ENCODE measurements around the gene HCRT.

HCRT gene

GRCh38 chr17:42193969-42194899, 9.0 kb upstream of the HCRT start, which contains the start of gene GHDC (continued):
- TF ChIP-seq ZNF518A (tag by site-specific recombination; conservative IDR thresholded peaks at IDR 0.05; ENCODE audit: low read depth) (peak; percentile 39; the same call in 1 of the 2 replicates), ZNF114 (tag by site-specific recombination; IDR thresholded peaks at IDR 0.05) (no peak), KLF7 (tag by site-specific recombination; IDR thresholded peaks at IDR 0.05; ENCODE audit: borderline replicate concordance) (0 out of 2 replicates have a peak, but pooled peaks have one; percentile 35), ZBTB11 (tag by site-specific recombination; conservative IDR thresholded peaks at IDR 0.05; ENCODE audit: low read depth) (peak; percentile 92), EGR2 (tag by site-specific recombination; IDR thresholded peaks at IDR 0.05; ENCODE audit: low read depth) (peak; percentile 10; the same call in 1 of the 2 replicates), ZNF37A (tag by site-specific recombination; IDR thresholded peaks at IDR 0.05) (no peak), KLF9 (tag by site-specific recombination; IDR thresholded peaks at IDR 0.05; ENCODE audit: low read depth) (0 out of 2 replicates have a peak, but pooled peaks have one; percentile 15), ZBTB48 (tag by site-specific recombination; IDR thresholded peaks at IDR 0.05) (peak; percentile 52), PBX3 (CRISPR knock-in tag; IDR thresholded peaks at IDR 0.05) (no peak), GLIS2 (tag by site-specific recombination; IDR thresholded peaks at IDR 0.05) (peak; percentile 85), ZNF76 (tag by site-specific recombination; IDR thresholded peaks at IDR 0.05; ENCODE audit: borderline replicate concordance, low read depth) (peak; percentile 47; the same call in 1 of the 2 replicates), HOXC10 (CRISPR knock-in tag; IDR thresholded peaks at IDR 0.05) (no peak), ZBTB8A (tag by site-specific recombination; IDR thresholded peaks at IDR 0.05) (0 out of 2 replicates have a peak, but pooled peaks have one; percentile 30), ZNF16 (tag by site-specific recombination; IDR thresholded peaks at IDR 0.05; ENCODE audit: low read depth) (no peak), GFI1B (tag by site-specific recombination; IDR thresholded peaks at IDR 0.05) (no peak), ZNF692 (tag by site-specific recombination; IDR thresholded peaks at IDR 0.05) (peak; percentile 97), ZNF600 (tag by site-specific recombination; IDR thresholded peaks at IDR 0.05) (peak; percentile 95), GLIS1 (tag by site-specific recombination; IDR thresholded peaks at IDR 0.05) (peak; percentile 40; the same call in 1 of the 2 replicates), ZNF174 (tag by site-specific recombination; IDR thresholded peaks at IDR 0.05) (no peak), ZNF221 (tag by site-specific recombination; IDR thresholded peaks at IDR 0.05; ENCODE audit: borderline replicate concordance) (no peak), ZNF350 (tag by site-specific recombination; IDR thresholded peaks at IDR 0.05) (no peak), ZNF629 (tag by site-specific recombination; IDR thresholded peaks at IDR 0.05) (peak; percentile 32; the same call in 1 of the 2 replicates), PATZ1 (tag by site-specific recombination; IDR thresholded peaks at IDR 0.05) (peak; percentile 23; the same call in 1 of the 2 replicates), ZBTB17 (tag by site-specific recombination; IDR thresholded peaks at IDR 0.05) (peak; percentile 83), TCF7L2 (IDR thresholded peaks at IDR 0.05; ENCODE audit: borderline replicate concordance, low read depth, low read length) (no peak)

Data from HEK293 (cell line).